ENCODE measurements around the gene BTBD8.

- no peak for TF ChIP-seq POLR2A (IDR thresholded peaks at IDR 0.05)
- TF ChIP-seq, protein P1, sequence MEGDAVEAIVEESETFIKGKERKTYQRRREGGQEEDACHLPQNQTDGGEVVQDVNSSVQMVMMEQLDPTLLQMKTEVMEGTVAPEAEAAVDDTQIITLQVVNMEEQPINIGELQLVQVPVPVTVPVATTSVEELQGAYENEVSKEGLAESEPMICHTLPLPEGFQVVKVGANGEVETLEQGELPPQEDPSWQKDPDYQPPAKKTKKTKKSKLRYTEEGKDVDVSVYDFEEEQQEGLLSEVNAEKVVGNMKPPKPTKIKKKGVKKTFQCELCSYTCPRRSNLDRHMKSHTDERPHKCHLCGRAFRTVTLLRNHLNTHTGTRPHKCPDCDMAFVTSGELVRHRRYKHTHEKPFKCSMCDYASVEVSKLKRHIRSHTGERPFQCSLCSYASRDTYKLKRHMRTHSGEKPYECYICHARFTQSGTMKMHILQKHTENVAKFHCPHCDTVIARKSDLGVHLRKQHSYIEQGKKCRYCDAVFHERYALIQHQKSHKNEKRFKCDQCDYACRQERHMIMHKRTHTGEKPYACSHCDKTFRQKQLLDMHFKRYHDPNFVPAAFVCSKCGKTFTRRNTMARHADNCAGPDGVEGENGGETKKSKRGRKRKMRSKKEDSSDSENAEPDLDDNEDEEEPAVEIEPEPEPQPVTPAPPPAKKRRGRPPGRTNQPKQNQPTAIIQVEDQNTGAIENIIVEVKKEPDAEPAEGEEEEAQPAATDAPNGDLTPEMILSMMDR (IDR thresholded peaks at IDR 0.05) = no peak
Measured at GRCh38 chr1:92075311-92075710, 4.8 kb upstream of the BTBD8 start, which contains the start of gene SETSIP.
